ENCODE results near the gene PREX1. TPM values are rescaled to one million over a fixed set of nuclear protein-coding genes. Genes with fewer than 3 reads are reported as not detected.

Gene PREX1
- total and polyA plus RNA-seq, 2 donors (not counting 3 experiments of a cell fraction or from before 2014, with no cell fraction given) = 51.3 to 72.9 TPM

DNA sequence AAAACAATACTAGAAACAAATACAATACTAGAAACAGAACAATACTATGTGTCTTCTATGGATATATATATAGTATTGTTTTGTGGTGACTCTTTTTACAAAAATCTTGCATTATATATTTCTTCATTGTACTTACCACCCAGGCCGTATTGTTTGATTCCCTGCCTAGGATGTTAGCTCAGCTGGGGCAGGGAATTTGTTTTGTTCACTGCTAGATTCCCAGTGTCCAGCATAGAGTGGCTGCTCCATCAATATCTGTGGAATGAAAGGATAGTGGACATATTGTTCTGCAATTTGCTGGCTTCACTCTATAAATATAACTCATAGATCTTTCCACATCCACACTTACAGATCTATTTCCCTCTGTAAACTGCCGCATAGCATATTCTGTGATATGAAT, 21.5 kb upstream of the PREX1 start:
- POLR2A ChIA-PET = no interaction called here

DNA sequence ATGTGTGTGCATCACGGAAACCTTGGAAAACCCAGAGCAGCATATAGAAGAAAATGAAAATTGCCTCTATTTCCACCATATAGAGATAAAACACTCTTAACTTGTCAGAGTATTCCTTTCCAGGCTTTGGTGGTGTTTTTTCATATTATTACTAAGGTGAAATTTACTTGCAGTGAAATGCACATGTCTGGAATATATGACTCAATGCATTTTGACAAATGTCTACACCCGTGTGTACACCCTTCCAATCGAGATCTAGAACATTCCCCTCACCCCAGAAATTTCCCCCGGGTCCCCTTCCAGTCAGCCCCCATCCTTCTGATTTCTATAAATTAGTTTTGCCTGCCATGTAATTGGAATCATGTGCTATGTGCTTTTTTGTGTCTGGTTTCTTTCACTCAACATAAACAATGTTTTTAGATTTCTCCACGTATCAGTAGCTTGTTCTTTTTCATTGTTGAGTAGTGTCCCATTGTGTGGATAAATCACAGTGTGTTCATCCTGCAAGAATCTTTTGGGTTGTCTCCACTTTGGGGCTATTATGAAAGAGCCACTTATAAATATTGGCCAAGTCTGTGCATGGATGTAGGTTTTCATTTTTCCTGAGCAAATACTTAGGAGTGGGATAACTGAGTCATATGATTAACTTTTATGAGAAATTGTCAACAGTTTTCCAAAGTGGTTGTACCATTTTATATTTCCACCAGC, 19.9 kb upstream of the PREX1 start:
- POLR2A ChIA-PET = interaction anchor here (0.7 kb wide), 1 partner anchor 74 kb away, joined by 4 read pairs; no protein-coding TSS in a partner anchor
- intact Hi-C loops (cut with micrococcal nuclease) = loop anchor here (5.0 kb wide), 1 partner anchor 135 kb away; no protein-coding TSS in a partner anchor
- Histone ChIP-seq H3K36me3 (ENCODE audit: control insufficient read depth in 2 of 2, extremely low read depth in 1 of 2, insufficient read depth in 2 of 2, low read length in 2 of 2) (no peaks in the 10 kb centered on the region), H4K20me1 (replicated peaks; ENCODE audit: control insufficient read depth, extremely low read depth, insufficient read depth, low read length) (no peaks in the 10 kb centered on the region), H3K4me3 (replicated peaks in 1 of 3; ENCODE audit: insufficient read depth in 1 of 3, low read depth in 1 of 3, low read length in 3 of 3) (no peak overlapping the region), H3K4me2 (ENCODE audit: insufficient read depth, low read length) (no peak overlapping the region), H2AFZ (ENCODE audit: low read depth, low read length) (no peak overlapping the region), H3K27me3 (ENCODE audit: control insufficient read depth in 2 of 2, insufficient read depth in 2 of 2, low read length in 2 of 2) (no peaks in the 10 kb centered on the region), H3K9me1 (replicated peaks; ENCODE audit: control insufficient read depth, extremely low read depth, insufficient read depth, low read length) (no peaks in the 10 kb centered on the region), H3K9me3 (replicated peaks; ENCODE audit: control insufficient read depth, insufficient read depth, low read length) (no peaks in the 10 kb centered on the region), H3K27ac (ENCODE audit: insufficient read depth, low read depth, low read length) (no peak overlapping the region), H3K79me2 (ENCODE audit: control insufficient read depth, insufficient read depth, low read length) (no peaks in the 10 kb centered on the region), H3K4me1 (ENCODE audit: control insufficient read depth, extremely low read depth, insufficient read depth, low read length) (peaks cover 31% of the 10 kb centered on the region), H3K9ac (replicated peaks; ENCODE audit: extremely low read depth, insufficient read depth, low read length) (no peak overlapping the region)
- FAIRE-seq = no peak
- no TSS peak for BruUV-seq (replicated peaks)
- TF ChIP-seq POLR2AphosphoS5 (IDR thresholded peaks at IDR 0.05; ENCODE audit: insufficient read depth, low read depth, low read length) (no peak), FOS (IDR thresholded peaks at IDR 0.05; ENCODE audit: borderline replicate concordance, insufficient read depth, low read length) (no peak), GATA2 (IDR thresholded peaks at IDR 0.05; ENCODE audit: insufficient read depth, insufficient read length, low read depth, low read length) (no peak), EZH2 (IDR thresholded peaks at IDR 0.05; ENCODE audit: borderline replicate concordance, low read depth, low read length, severe bottlenecking) (no peak), JUN (IDR thresholded peaks at IDR 0.05; ENCODE audit: borderline replicate concordance, insufficient read depth, insufficient read length, low read depth) (no peak), MYC (IDR thresholded peaks at IDR 0.05; ENCODE audit: low read depth, low read length) (no peak), POLR2A (IDR thresholded peaks at IDR 0.05; ENCODE audit: low read depth, low read length) (no peak)
- TF ChIP-seq, protein P1, sequence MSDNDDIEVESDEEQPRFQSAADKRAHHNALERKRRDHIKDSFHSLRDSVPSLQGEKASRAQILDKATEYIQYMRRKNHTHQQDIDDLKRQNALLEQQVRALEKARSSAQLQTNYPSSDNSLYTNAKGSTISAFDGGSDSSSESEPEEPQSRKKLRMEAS (IDR thresholded peaks at IDR 0.05; ENCODE audit: insufficient read depth, insufficient read length) = no peak
- TF ChIP-seq, protein P2, sequence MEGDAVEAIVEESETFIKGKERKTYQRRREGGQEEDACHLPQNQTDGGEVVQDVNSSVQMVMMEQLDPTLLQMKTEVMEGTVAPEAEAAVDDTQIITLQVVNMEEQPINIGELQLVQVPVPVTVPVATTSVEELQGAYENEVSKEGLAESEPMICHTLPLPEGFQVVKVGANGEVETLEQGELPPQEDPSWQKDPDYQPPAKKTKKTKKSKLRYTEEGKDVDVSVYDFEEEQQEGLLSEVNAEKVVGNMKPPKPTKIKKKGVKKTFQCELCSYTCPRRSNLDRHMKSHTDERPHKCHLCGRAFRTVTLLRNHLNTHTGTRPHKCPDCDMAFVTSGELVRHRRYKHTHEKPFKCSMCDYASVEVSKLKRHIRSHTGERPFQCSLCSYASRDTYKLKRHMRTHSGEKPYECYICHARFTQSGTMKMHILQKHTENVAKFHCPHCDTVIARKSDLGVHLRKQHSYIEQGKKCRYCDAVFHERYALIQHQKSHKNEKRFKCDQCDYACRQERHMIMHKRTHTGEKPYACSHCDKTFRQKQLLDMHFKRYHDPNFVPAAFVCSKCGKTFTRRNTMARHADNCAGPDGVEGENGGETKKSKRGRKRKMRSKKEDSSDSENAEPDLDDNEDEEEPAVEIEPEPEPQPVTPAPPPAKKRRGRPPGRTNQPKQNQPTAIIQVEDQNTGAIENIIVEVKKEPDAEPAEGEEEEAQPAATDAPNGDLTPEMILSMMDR (IDR thresholded peaks at IDR 0.05; ENCODE audit: extremely low read depth in 1 of 2, insufficient read depth in 1 of 2, low read depth in 1 of 2, low read length in 2 of 2) = no peak
- dilution Hi-C loops (cut with MboI; ENCODE audit: extremely low pct_ligation_motif_present, low sequenced_read_pairs) = no loop called here
- no peak for DNase-seq (ENCODE audit: low read depth, low spot score)
- CTCF ChIA-PET = interaction anchor here (1.0 kb wide), 1 partner anchor 190 kb away, joined by 4 read pairs; no protein-coding TSS in a partner anchor

More for the DNA sequence above, 21.5 kb upstream of the PREX1 start:
- Histone ChIP-seq H3K9me3 (replicated peaks; ENCODE audit: control insufficient read depth, insufficient read depth, low read length) (no peaks in the 10 kb centered on the region), H3K27me3 (ENCODE audit: control insufficient read depth in 2 of 2, insufficient read depth in 2 of 2, low read length in 2 of 2) (no peaks in the 10 kb centered on the region), H3K36me3 (ENCODE audit: control insufficient read depth in 2 of 2, extremely low read depth in 1 of 2, insufficient read depth in 2 of 2, low read length in 2 of 2) (no peaks in the 10 kb centered on the region), H3K4me1 (ENCODE audit: control insufficient read depth, extremely low read depth, insufficient read depth, low read length) (peaks cover 28% of the 10 kb centered on the region), H3K27ac (ENCODE audit: insufficient read depth, low read depth, low read length) (no peak overlapping the region), H4K20me1 (replicated peaks; ENCODE audit: control insufficient read depth, extremely low read depth, insufficient read depth, low read length) (no peaks in the 10 kb centered on the region), H3K79me2 (ENCODE audit: control insufficient read depth, insufficient read depth, low read length) (no peaks in the 10 kb centered on the region), H3K9me1 (replicated peaks; ENCODE audit: control insufficient read depth, extremely low read depth, insufficient read depth, low read length) (no peaks in the 10 kb centered on the region), H3K4me3 (replicated peaks in 1 of 3; ENCODE audit: insufficient read depth in 1 of 3, low read depth in 1 of 3, low read length in 3 of 3) (no peak overlapping the region), H3K4me2 (ENCODE audit: insufficient read depth, low read length) (no peak overlapping the region), H2AFZ (ENCODE audit: low read depth, low read length) (no peak overlapping the region), H3K9ac (replicated peaks; ENCODE audit: extremely low read depth, insufficient read depth, low read length) (no peak overlapping the region)
- TF ChIP-seq POLR2AphosphoS5 (IDR thresholded peaks at IDR 0.05; ENCODE audit: insufficient read depth, low read depth, low read length) (no peak), FOS (IDR thresholded peaks at IDR 0.05; ENCODE audit: borderline replicate concordance, insufficient read depth, low read length) (no peak), POLR2A (IDR thresholded peaks at IDR 0.05; ENCODE audit: low read depth, low read length) (no peak), EZH2 (IDR thresholded peaks at IDR 0.05; ENCODE audit: borderline replicate concordance, low read depth, low read length, severe bottlenecking) (no peak)
- intact Hi-C loops (cut with micrococcal nuclease) (loop anchor here (5.0 kb wide), 1 partner anchor 133 kb away; no protein-coding TSS in a partner anchor), dilution Hi-C loops (cut with MboI; ENCODE audit: extremely low pct_ligation_motif_present, low sequenced_read_pairs) (no loop called here)
- FAIRE-seq (no peak), DNase-seq (ENCODE audit: low read depth, low spot score) (no peak)
- no TSS peak for BruUV-seq (replicated peaks)
- CTCF ChIA-PET = interaction anchor here (1.8 kb wide), 1 partner anchor 192 kb away, joined by 9 read pairs; no protein-coding TSS in a partner anchor
